HG03558 (cell line): ENCODE results near the gene C12orf75.
"Not testable (repeated sequence)": the region's sequence is repeated elsewhere in the genome, so short reads cannot be mapped to it uniquely, and the experiment has no call there.

Source experiments
- ATAC-seq: cut with Tn5 transposase; IDR thresholded peaks from one replicate; pipeline ENCODE4 v1.9.1; 2021; ENCODE audit warnings: moderate number of reproducible peaks; ENCODE audit not compliant: unreplicated experiment; ENCODE audit errors: extremely low read depth

Gene C12orf75

DNA sequence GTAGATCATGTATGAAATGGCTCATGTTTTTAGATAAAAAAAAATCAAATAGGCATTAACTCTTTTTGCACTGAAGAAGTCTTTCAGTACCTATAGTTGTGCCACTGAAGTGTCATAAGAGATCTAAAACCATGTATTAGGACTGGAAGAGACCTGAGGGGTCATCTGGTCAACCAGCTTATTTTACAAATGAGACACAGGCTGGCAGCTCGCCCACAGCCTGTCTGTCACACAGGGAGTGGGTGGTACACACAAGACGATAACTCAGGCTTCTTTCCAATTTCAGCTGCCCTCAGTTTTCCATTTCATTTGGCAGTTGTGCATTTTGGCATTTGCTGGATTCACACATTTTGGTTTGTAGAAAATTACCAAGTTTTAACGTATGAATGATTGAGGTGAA lies 34.7 kb downstream of the C12orf75 start:
- no peak for ATAC-seq

DNA sequence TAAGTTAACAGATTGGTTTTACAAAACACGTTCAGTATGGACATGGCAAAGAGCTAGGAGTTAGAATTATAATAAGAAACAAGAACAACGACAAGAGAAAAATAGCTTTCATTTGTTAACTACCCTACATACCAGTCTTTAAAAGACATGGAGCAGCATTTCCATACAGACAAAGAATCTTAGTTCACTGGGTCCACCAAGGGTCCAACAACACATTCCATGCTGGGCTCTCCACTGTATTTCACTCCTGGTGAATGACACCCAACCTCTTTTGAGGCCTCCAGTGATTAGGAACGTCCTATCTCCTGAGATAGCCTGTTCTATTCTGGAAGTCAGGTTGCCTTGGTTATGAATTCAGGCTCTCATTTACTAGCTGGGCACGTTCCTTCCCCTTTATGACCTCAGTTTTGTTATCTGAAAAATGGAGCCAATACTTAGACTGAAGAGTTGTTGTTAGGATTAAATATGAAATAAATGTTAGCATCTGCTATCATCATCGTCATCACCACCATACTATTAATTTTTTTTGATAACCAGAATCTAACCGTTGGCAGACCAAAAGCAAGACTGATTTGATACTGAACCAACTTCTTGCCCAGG lies 37.7 kb downstream of the C12orf75 start:
- no peak for ATAC-seq

DNA sequence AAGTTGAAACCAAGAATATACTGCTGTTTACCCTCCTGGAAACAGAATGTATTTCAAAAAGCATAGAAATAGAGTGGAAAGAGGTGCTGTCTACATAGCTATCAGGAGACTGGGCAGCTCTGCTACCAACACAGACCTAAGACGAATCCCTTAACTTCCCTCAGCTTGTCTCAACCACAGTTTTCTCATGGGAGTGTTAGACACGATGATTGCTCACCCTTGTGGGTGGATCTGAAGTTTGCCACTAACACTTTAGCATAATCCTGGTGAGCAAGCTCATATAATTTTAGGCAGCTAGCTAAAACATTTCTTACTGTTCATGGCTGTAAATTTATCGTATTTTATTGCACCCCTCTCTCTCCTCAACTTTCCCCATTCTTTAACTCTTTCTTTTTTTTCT lies 38.5 kb downstream of the C12orf75 start:
- ATAC-seq: no peak

DNA sequence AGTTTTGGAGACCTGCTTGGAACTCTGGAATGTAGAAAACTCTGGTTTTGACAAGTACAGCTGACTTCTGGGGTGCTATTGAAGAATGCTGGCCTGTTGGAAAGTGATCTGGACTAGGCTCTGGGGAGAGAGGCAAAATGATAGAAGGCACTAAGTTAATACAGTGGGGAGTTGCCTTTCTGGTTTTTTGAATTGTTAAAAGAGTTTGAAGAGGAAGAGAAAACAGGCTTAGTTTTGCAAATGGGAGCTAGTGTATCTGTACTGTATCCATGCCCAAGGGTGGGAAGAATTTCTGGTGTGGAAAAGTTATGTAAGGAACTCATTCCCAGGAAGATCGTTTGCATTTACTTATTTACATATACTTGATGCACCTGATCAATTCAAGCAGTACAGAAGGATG lies 43.8 kb downstream of the C12orf75 start:
- ATAC-seq: no peak

DNA sequence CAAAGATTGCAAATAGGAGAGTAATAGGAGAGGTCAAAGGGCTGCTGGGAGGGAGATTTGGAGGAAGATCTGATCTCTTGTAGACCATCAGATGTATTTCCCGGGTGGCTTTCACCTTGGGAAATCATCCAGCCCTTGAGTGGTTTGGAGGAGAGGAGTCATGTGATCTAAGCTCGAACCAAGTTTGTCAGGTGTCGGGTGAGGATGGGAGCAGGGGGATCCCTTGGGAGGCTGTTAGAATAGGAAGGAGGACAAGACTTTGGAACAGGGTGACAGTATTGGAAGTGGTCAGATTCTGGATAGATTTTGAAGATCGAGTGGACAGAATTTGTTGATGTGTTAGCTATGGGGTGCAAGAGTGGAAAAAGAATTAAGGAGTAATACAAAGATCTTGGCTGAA lies 46.6 kb downstream of the C12orf75 start:
- ATAC-seq: no peak

DNA sequence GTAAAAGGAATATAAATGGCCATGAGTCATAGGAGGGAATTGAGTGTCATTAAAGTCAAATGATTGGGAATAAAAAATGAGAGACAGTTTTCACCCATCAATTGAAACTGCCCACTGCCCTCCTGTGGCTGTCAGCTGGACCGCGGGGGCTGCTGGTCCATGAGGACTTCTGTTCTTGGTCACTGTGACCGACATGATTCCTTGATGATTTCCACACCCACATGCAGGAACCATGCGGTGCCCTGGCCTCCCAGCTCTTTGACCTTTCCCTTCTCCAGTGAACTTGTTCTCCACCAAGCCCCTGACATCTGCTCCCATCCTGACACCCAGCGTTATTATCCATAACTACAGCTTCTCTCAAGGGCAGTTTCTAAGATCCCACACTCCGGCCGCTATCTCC lies 48.4 kb downstream of the C12orf75 start:
- no peak for ATAC-seq

DNA sequence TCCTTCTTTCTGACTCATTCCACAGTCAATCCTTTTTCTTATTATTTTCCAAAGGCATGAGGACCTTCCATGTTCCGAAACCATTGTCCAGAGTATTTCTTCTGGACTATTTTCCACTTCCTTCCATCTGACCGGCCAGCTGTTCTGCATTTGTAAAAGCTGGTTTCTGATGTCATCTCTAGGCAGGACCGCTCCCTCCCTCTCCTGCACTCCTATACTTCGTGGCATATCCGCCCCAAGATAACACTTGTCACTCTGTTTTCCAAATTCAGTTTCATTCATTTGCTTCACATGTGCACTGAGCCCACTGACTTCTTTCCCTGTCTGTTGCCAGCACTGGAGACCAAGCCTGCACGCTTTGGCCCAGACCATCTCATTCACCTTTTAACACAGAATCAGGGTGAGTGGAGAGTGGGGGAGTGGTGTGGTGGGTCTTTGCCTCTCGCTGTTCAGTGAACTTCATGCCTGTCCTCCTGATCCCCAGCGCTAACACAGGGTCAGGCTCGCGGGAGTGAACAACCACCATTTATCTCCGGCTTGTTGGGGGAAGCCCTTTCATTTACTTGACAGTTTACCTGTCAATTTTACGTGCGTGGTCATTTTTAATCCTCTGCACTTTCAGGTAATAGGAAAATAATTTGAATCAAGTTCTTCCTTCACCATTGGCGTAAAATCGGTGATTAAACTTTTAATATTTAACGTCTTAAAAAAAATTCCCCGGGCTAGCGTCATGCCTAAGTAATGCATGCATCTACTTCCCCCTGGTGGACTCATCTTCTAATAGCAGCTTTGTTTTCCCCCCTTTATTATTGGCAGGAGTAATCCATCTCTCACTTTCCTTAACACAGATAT lies 52.5 kb downstream of the C12orf75 start:
- ATAC-seq: no peak

DNA sequence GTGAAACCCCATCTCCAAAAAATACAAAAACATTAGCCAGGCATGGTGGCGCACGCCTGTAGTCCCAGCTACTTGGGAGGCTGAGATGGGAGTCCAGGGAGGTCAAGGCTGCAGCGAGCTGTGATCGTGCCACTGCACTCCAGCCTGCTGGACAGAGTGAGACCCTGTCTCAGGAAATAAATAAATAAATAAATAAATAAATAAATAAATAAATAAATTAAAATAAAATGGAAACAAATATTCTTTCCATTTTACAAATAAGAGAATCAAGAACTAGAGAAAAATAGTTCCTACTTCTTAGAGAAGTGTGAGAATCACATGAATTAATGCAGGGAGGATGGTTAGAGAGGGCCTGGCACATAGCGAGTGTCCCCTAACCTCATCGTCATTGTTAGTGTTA lies 53.7 kb downstream of the C12orf75 start:
- ATAC-seq: no peak

DNA sequence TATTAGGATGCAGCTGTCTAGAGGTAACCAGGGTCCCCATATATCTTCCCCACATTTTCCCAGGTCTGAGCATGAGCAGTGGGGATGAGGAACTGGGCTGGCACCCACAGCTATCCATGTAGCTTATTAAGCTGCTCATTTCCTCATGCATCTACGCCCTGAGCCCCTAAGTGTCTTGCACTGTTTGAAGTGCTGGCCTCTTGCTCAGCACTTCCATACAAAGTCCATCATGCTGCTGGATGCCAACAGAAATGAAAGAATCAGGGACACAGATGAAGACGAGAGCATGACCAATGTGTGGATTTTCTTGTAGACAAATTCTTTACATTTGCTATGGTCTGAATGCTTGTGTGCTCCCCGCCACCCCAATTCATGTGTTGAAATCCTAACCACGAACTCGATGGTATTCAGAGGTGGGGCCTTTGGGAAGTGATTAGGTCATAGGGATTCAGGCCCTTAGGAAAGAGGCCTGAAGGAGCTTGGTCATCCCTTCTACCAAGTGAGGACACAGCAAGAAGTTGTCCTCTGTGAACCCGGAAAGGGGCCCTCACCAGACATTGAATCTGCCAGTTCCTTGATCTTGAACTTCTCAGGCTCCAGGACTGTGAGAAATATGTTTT lies 54.5 kb downstream of the C12orf75 start:
- ATAC-seq: no peak

DNA sequence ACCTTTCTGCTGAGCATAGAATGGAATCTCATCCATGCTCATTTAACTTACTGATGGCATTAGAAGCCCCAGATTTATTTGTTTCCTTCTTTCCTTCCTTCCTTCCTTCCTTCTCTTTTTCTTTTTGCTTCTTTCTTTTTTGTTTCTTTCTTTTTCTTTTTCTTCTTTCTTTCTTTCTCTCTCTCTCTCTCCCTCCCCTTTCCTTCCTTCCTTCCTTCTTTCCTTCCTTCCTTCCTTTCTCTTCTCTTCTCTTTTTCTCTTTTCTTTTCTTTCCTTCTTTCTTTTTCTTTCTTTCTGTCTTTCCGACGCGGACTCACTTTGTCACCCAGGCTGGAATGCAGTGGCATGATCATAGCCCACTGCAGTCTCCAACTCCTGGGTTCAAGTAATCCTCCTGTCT lies 55.9 kb downstream of the C12orf75 start:
- no peak for ATAC-seq

DNA sequence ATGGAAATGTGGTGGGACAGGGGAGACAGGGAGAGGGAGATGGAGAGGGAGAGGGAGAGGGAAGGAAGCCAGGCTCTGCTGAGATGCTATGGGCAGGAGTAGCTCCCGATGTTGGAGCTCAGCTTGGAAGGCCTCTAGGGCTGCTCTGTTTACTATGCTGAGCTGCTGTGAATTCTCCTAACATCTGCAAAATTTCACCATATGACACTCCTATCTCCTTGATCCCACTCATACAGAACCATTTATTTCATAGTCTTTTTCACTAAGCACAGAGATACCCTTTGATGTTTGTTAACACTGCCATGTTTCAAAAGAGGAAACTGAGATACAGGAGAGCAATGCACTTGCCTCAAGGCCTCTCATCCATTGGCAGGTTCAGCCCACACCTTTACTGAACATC lies 60.7 kb downstream of the C12orf75 start:
- ATAC-seq: no peak

DNA sequence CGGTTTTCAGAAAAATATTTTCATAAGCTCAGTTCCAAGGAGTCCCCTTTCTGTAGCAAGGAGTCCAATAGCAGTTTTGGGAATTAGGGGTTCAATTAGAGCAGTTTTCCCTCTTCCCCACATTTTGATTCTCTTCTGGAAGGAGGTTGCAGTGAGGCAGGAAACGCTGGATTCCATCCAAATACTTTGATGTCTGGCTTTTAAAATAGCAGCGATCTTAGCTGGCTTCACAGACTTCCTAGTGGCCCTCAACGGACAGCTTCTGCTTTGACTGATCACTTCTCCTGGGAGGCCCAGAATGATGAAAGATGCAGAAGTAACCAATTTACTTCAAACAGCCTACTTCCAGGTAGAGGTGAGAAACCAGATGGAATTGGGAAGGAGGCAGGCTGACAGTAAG lies 63.1 kb downstream of the C12orf75 start:
- ATAC-seq: no peak

DNA sequence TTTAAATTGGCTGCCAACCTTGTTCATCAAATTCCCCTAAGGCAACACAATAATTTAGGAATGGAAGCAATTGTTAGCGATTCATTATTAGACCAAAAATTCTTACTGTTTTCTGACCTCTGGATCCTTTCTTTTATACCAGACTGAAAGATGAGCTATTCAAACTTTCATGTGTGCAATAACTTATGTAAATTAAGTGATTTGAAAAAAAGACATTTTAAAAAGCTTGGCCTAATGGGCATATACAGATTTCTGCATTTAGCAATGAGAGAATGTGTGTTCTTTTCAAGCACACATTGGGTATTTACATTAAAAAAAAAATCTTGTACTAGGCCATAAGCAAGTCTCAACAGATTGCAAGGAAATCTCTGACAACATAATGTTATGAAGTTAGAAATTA lies 65.5 kb downstream of the C12orf75 start:
- ATAC-seq: no peak

DNA sequence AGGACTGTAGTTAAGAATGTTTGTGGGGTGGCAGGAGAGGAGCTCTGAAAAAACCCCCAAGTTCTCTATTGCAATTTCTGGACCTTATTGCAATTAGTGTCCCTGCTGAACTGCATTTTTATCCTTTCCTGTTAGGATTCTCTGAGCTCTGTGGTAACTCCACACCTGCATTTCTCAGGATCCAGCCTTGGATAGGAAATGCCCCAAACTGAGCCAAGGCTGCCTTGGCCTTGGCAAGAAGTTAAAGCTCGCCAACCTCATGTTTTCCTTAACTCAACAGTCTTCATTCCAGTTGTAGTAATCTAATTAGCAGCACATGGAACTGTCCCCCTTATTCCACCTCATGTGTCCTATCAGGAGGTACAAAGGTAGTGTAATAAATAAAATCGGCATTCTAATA lies 66.5 kb downstream of the C12orf75 start:
- ATAC-seq: no peak

DNA sequence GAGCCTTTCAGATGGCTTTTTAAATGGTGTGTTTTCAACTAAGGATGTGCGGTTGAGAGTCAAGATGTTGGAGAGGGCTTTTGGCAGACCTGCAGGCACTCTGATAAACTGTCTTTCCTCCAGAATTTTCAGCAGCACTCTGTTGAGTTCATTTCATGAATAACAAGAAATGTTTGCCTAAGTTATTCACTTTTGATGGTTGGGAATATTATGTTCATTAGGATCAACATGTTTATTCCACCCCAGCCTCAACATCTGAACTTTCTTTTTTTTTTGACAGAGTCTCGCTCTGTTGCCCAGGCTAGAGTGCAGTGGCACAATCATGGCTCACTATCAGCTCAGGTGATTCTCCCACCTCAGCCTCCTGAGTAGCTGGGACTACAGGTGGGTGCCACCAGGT lies 68.4 kb downstream of the C12orf75 start:
- ATAC-seq: no peak

DNA sequence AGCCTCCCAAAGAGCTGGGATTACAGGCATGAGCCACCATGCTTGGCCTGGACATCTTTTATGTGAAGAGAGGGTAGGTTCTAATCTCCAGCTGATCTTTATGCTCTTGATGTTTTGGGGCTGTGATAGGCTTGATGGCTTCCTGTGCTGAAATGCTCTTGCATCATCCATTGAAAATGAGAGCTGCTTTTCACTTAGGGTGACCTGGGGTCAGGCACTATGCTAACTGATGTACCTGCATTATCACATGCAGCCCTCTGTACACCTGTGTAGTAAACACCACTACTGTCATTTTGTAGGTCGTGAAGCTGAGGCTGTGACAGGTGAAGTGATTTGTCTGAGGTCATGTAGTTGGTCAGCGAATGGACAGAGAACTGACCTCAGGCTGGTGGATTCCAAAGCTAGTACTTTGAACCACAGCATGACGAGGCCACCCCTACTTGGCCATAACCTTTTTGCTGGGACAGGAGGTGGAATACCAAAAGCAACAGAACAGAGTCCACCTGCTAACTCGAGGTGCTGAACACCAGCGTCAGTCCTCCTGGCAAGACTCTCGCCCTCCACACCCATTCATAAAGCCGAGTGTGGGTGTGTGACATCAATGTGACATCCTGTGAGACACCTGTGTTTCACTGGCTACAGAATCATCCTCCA lies 69.1 kb downstream of the C12orf75 start:
- no peak for ATAC-seq

DNA sequence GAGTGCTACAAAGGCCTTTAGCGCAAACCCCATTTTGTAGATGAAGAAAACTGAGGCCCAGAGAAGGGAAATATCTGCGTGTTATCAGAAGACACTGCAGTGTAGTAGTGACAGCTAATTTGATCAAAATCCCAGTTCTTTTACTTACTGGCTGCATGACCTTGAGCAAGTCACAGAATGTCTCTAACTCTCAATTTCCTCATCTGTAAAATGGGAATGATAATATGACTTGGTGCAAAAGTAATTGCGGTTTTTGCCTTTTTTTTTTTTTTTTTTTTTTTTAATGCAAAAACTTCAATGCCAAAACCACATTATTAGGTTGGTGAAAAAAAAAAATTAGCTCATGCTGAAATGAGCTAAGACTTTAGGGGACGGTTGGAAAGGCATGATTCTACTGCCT lies 69.7 kb downstream of the C12orf75 start:
- ATAC-seq: no peak

DNA sequence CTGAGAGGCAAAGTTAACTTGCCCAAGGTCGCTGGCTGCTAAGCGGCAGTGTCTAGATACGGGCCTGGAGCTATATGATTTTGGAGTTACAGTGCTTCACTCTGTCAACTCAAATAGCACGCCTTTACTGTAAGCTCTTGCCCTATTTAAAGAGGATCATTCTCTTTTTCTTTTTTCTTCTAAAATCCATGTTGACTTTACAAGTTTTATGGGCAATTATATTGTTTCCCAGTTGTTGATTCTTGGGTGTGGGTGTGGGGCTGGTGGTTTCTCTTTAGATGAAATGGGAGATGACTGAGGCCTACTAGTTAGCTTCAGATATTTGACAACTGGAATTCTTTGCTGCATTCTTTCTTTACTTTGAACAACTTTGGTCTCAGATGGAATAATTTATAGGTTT lies 70.7 kb downstream of the C12orf75 start:
- no peak for ATAC-seq

DNA sequence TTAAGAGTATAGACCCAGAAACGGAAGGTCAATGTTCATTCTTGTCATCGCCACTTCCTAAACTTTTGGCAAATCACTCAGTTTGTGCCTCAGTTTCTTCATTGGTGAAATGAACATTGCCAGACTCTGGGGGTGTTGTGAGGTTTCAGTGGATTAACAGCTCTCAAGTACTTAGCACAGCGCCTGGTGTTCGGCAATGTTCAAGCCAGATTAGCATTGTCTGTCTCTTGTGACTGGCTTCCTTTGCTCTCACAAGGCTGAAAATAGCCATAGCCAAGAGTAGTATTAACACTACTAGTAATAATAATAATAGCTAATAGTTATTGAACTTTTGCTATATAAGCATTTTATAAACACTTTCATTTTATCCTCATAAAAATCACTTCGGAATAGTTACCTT lies 71.9 kb downstream of the C12orf75 start:
- ATAC-seq: no peak

DNA sequence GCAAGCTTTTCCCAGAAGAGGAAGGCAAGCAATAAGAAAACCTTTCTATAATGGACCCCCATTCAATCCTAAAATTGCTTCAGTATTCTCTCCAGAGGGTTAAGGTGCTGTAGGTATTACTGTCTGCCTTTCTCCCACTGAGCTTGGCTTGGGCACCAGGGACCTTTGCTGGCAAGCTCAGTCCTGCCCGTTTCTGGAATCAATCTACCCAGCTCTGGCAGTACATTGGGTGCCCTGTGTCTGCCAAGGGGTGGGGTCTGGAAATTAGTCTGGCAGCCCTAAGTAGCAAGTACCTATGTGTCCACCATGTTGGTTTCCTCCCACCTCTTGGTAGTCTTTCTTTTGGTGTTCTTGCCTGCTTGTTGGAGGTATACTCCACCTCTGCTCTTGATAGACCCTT lies 72.6 kb downstream of the C12orf75 start:
- ATAC-seq: no peak

DNA sequence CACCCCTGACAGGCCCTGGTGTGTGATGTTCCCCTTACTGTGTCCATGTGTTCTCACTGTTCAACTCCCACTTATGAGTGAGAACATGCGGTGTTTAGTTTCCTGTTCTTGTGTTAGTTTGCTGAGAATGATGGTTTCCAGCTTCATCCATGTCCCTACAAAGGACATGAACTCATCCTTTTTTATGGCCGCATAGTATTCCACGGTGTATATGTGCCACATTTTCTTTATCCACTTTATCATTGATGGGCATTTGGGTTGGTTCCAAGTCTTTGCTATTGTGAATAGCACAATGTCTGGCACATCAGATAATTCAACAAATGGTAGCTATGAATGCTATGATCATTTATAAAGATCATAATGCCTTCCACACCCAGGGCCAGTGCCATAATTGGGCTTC lies 73.6 kb downstream of the C12orf75 start:
- ATAC-seq: not testable (repeated sequence)
